SK-N-SH treated with all-trans-retinoic acid at 6 μM for 48 hours (cell line): ENCODE data around the gene HPCAL1.

Experiments used
- ESRRG ChIP-seq: fragments of 250-450 bp; sonication (Bioruptor Pico); IDR thresholded peaks from 2 replicates; pipeline ENCODE4 v1.6.1; 2021; ENCODE audit warnings: mild to moderate bottlenecking
- PATZ1 ChIP-seq: fragments of 250-450 bp; sonication (Bioruptor Pico); IDR thresholded peaks from 2 replicates; pipeline ENCODE4 v1.8.0; 2020; ENCODE audit warnings: mild to moderate bottlenecking, moderate library complexity, borderline replicate concordance
- TSHZ2 ChIP-seq: fragments of 250-450 bp; sonication (Bioruptor Pico); IDR thresholded peaks from 2 replicates; pipeline ENCODE4 v1.5.0; 2020; ENCODE audit warnings: mild to moderate bottlenecking, moderate library complexity
- ZC3H10 ChIP-seq: fragments of 250-450 bp; sonication (Bioruptor Pico); IDR thresholded peaks from 2 replicates; pipeline ENCODE4 v1.5.1; 2021; ENCODE audit warnings: mild to moderate bottlenecking, moderate library complexity
- ZFP3 ChIP-seq: fragments of 250-450 bp; sonication (Bioruptor Pico); IDR thresholded peaks from 2 replicates; pipeline ENCODE4 v1.5.0; 2020; ENCODE audit warnings: mild to moderate bottlenecking, moderate library complexity
- ZFP30 ChIP-seq: fragments of 450-650 bp; formaldehyde crosslinking; IDR thresholded peaks from 2 replicates; pipeline ENCODE4 v1.5.0; 2022; ENCODE audit warnings: mild to moderate bottlenecking, moderate library complexity
- ZNF70 ChIP-seq: fragments of 450-650 bp; formaldehyde crosslinking; IDR thresholded peaks from 2 replicates; pipeline ENCODE4 v1.5.0; 2020; ENCODE audit warnings: mild to moderate bottlenecking, moderate library complexity

- no peak for TF ChIP-seq TSHZ2 (CRISPR knock-in tag)
- no peak for TF ChIP-seq ZFP3 (CRISPR knock-in tag)
- TF ChIP-seq ZNF70 (CRISPR knock-in tag): no peak
- no peak for TF ChIP-seq PATZ1 (CRISPR knock-in tag)
- no peak for TF ChIP-seq ZC3H10
- no peak for TF ChIP-seq ESRRG (CRISPR knock-in tag)
- no peak for TF ChIP-seq ZFP30 (CRISPR knock-in tag)
Measured at GRCh38 chr2:10407432-10407831, 104.7 kb downstream of the HPCAL1 start.
